ENCODE measurements around the gene ZNF791.
"Not testable (repeated sequence)": the region's sequence is repeated elsewhere in the genome, so short reads cannot be mapped to it uniquely, and the experiment has no call there.

GRCh38 chr19:12678039-12678438 is 67.3 kb downstream of the ZNF791 start:
- not testable (repeated sequence) for TF ChIP-seq POLR2AphosphoS5, CTCF (IDR thresholded peaks at IDR 0.05)
